HG02571 (cell line): Measurements from ENCODE around the gene SLC2A4.

ENCODE experiments used
- ATAC-seq: cut with Tn5 transposase; IDR thresholded peaks from one replicate; pipeline ENCODE4 v1.9.1; 2021; ENCODE audit warnings: mild to moderate bottlenecking, moderate library complexity; ENCODE audit not compliant: unreplicated experiment

The SLC2A4 gene

GRCh38 chr17:7246779-7247178 is 34.7 kb upstream of the SLC2A4 start:
- no peak for ATAC-seq

GRCh38 chr17:7248796-7249195 is 32.7 kb upstream of the SLC2A4 start:
- no peak for ATAC-seq

- ATAC-seq = no peak
Observed at GRCh38 chr17:7249214-7249613, 32.3 kb upstream of the SLC2A4 start.

- no peak for ATAC-seq
Observed at GRCh38 chr17:7249830-7250229, 31.7 kb upstream of the SLC2A4 start.

GRCh38 chr17:7250695-7251627 is 30.6 kb upstream of the SLC2A4 start:
- ATAC-seq = no peak

GRCh38 chr17:7251661-7252175 is 29.8 kb upstream of the SLC2A4 start, which contains the start of gene CTDNEP1:
Gene CTDNEP1 (minus strand): TSS chr17:7251734. CDS start chr17:7251296, 438 bp downstream.
- peak; percentile 89 for ATAC-seq

GRCh38 chr17:7252176-7253043 is 29.1 kb upstream of the SLC2A4 start, which contains the start of gene ELP5:
Gene ELP5 (plus strand): TSS chr17:7252215. CDS start chr17:7252551, 336 bp downstream.
- peak; percentile 47 for ATAC-seq

- ATAC-seq = no peak
Observed at GRCh38 chr17:7253082-7253481, 28.4 kb upstream of the SLC2A4 start.

- no peak for ATAC-seq
Observed at GRCh38 chr17:7254511-7254910, 27.0 kb upstream of the SLC2A4 start.

GRCh38 chr17:7256766-7257456 is 24.6 kb upstream of the SLC2A4 start:
- ATAC-seq = no peak

GRCh38 chr17:7258731-7259554 is 22.6 kb upstream of the SLC2A4 start:
- no peak for ATAC-seq

- ATAC-seq = no peak
Observed at GRCh38 chr17:7259555-7259889, 22.0 kb upstream of the SLC2A4 start.

GRCh38 chr17:7260151-7260550 is 21.4 kb upstream of the SLC2A4 start:
- ATAC-seq = no peak

- ATAC-seq = no peak
Observed at GRCh38 chr17:7260651-7261378, 20.7 kb upstream of the SLC2A4 start.

GRCh38 chr17:7261379-7262191 is 19.9 kb upstream of the SLC2A4 start:
- no peak for ATAC-seq

GRCh38 chr17:7262192-7262934 is 19.2 kb upstream of the SLC2A4 start, which contains the start of gene CLDN7:
Gene CLDN7 (minus strand): TSS chr17:7262478. CDS start chr17:7262043, 435 bp downstream.
- ATAC-seq = no peak

GRCh38 chr17:7262935-7263800 is 18.4 kb upstream of the SLC2A4 start:
- ATAC-seq = no peak
